ENCODE data around the gene PAM.

DNA sequence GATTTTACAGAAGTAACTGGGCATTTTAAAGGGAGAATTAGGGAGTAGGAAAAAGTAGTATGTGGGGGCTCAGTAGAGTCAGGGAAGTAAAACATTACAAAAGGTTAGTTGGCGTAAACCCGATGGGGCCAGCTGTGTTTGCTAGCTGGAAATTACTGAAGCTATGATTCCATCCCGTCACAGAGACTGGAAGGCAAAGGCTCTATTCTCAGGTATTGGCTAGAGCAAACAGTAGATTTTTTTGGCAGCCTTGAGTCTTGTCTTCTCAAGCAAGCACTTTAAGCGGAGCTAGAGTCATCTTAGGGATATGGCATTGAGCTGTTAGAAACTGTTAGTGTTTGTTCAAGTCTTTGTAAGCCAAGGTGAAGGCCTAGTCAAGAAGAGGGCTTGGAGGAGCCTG lies 121.5 kb downstream of the PAM start:
- TF ChIP-seq GATA2 (IDR thresholded peaks at IDR 0.05; ENCODE audit: low read depth, low read length) (no peak), GATA3 (IDR thresholded peaks at IDR 0.05; ENCODE audit: low read depth, low read length) (no peak)
